SK-N-SH (cell line): ENCODE data around the gene SETX. TPM values are rescaled to one million over a fixed set of nuclear protein-coding genes. Genes with fewer than 3 reads are reported as not detected.
A peak's percentile ranks its signal among the peaks of the same experiment; 100 is the strongest.

Source experiments
- CTCF ChIA-PET: fragments of 300-600, 350-600 bp; formaldehyde crosslinking; extraction: SDS; loops from one replicate; lab custom pipeline; 2021; lab: Yijun Ruan, JAX
- POLR2A ChIA-PET: fragments of 350-600 bp; sonication (Branson Sonifier 250); formaldehyde crosslinking; extraction: SDS; loops from one replicate; lab custom pipeline; 2020; ENCODE audit warnings: antibody characterized with exemption, inconsistent platforms; lab: Yijun Ruan, JAX
- DNase-seq: peaks from one replicate; pipeline ENCODE4 v3.0.0; 2012
- H2AFZ ChIP-seq: fragments of 200-600 bp; sonication (generic); 2 replicates; pipeline ENCODE4 v1.8.1; 2016; ENCODE audit warnings: antibody characterized with exemption, mild to moderate bottlenecking, low read depth
- H3F3A ChIP-seq: fragments of 200-600 bp; sonication (generic); replicated peaks from 2 replicates; pipeline ENCODE3; 2016; ENCODE audit warnings: antibody characterized with exemption, mild to moderate bottlenecking; ENCODE audit not compliant: insufficient read depth
- H3K27ac ChIP-seq, 2 experiments: fragments of 200-500 bp in 1 of 2; fragments of 200-600 bp in 1 of 2; sonication (Bioruptor generic) in 1 of 2; sonication (generic), shearing (Covaris generic) in 1 of 2; 2 replicates each; pipeline versions ENCODE4 v1.5.1 to v1.6.1; 2014 to 2016; ENCODE audit warnings: low read depth in 2 of 2, inconsistent platforms in 1 of 2, low read length in 1 of 2, mild to moderate bottlenecking in 1 of 2, mixed read lengths in 1 of 2
- H3K27me3 ChIP-seq: fragments of 200-600 bp; sonication (generic), shearing (Covaris generic); 2 replicates; pipeline ENCODE4 v1.6.1; 2016; ENCODE audit warnings: mixed run types; ENCODE audit not compliant: insufficient read depth
- H3K36me3 ChIP-seq, 2 experiments: fragments of 200-500 bp in 1 of 2; fragments of 200-600 bp in 1 of 2; sonication (Bioruptor generic) in 1 of 2; sonication (generic) in 1 of 2; replicated peaks in 1 of 2; 2 replicates each; pipeline versions ENCODE3 to v1.5.1; 2014 to 2016; ENCODE audit warnings: low read length in 1 of 2, mild to moderate bottlenecking in 1 of 2; ENCODE audit not compliant: insufficient read depth in 2 of 2, control insufficient read depth in 1 of 2
- H3K4me1 ChIP-seq, 2 experiments: fragments of 200-500 bp in 1 of 2; fragments of 200-600 bp in 1 of 2; sonication (Bioruptor generic) in 1 of 2; sonication (generic), shearing (Covaris generic) in 1 of 2; 2 replicates each; pipeline versions ENCODE4 v1.5.1 to v1.6.1; 2014 to 2016; ENCODE audit warnings: low read depth in 1 of 2, low read length in 1 of 2, mixed run types in 1 of 2; ENCODE audit not compliant: insufficient read depth in 2 of 2, control insufficient read depth in 1 of 2
- H3K4me2 ChIP-seq: fragments of 200-600 bp; sonication (generic), shearing (Covaris generic); 2 replicates; pipeline ENCODE4 v1.6.1; 2017; ENCODE audit warnings: mixed run types
- H3K4me3 ChIP-seq, 2 experiments: fragments of 200-500 bp in 1 of 2; fragments of 200-600 bp in 1 of 2; sonication (Bioruptor generic) in 1 of 2; sonication (generic), shearing (Covaris generic) in 1 of 2; 2 replicates each; pipeline versions ENCODE4 v1.5.1 to v1.8.1; 2014 to 2016; ENCODE audit warnings: low read depth in 2 of 2, inconsistent platforms in 1 of 2, low read length in 1 of 2, mild to moderate bottlenecking in 1 of 2, mixed read lengths in 1 of 2, moderate library complexity in 1 of 2
- H3K79me2 ChIP-seq: fragments of 200-600 bp; sonication (generic); 2 replicates; pipeline ENCODE4 v1.8.1; 2017; ENCODE audit warnings: mild to moderate bottlenecking; ENCODE audit not compliant: insufficient read depth
- H3K9ac ChIP-seq: fragments of 200-600 bp; sonication (generic); 2 replicates; pipeline ENCODE4 v1.6.1; 2017; ENCODE audit warnings: mixed run types
- H3K9me2 ChIP-seq: fragments of 200-600 bp; sonication (generic); 2 replicates; pipeline ENCODE4 v1.6.1; 2017; ENCODE audit warnings: mixed run types
- H3K9me3 ChIP-seq: fragments of 200-600 bp; sonication (generic); 2 replicates; pipeline ENCODE4 v1.6.1; 2017; ENCODE audit warnings: mixed run types, mild to moderate bottlenecking, moderate library complexity
- H4K20me1 ChIP-seq: fragments of 200-600 bp; sonication (generic); 2 replicates; pipeline ENCODE4 v1.6.1; 2017; ENCODE audit warnings: mild to moderate bottlenecking, mixed run types; ENCODE audit not compliant: insufficient read depth
- CHD2 ChIP-seq: fragments of 150-350 bp; IDR thresholded peaks from 2 replicates; pipeline ENCODE4 v1.6.1; 2018; ENCODE audit warnings: low read length; ENCODE audit not compliant: partially characterized antibody
- JUND ChIP-seq: IDR thresholded peaks from 2 replicates; pipeline ENCODE4 v1.4.0; 2012
- MXI1 ChIP-seq: IDR thresholded peaks from 2 replicates; pipeline ENCODE4 v1.6.1; 2012; ENCODE audit warnings: mild to moderate bottlenecking, low read depth, low read length, improper control_type of control experiment
- NFIC ChIP-seq: IDR thresholded peaks from 2 replicates; pipeline ENCODE4 v1.4.0; 2012; ENCODE audit warnings: borderline replicate concordance
- POLR2AphosphoS5 ChIP-seq: IDR thresholded peaks from 2 replicates; pipeline ENCODE4 v1.6.1; 2012; ENCODE audit warnings: low read depth, low read length
- RAD21 ChIP-seq: IDR thresholded peaks from 2 replicates; pipeline ENCODE4 v1.6.1; 2012; ENCODE audit warnings: mild to moderate bottlenecking, low read length
- RCOR1 ChIP-seq: fragments of 150-350 bp; IDR thresholded peaks from 2 replicates; pipeline ENCODE4 v1.6.1; 2017; ENCODE audit warnings: antibody characterized with exemption, low read length
- TAF1 ChIP-seq: IDR thresholded peaks from 2 replicates; pipeline ENCODE4 v1.6.1; 2012; ENCODE audit warnings: low read depth, mild to moderate bottlenecking, low read length, moderate library complexity, borderline replicate concordance
- TEAD4 ChIP-seq: IDR thresholded peaks from 2 replicates; pipeline ENCODE4 v1.4.0; 2012; ENCODE audit warnings: mild to moderate bottlenecking, borderline replicate concordance; ENCODE audit not compliant: insufficient read depth
- WGBS: methylation state at CpG from one replicate; pipeline ENCODE4 v1.1.6; 2017; ENCODE audit warnings: low lambda C conversion rate; 5-methylcytosine and 5-hydroxymethylcytosine counted together
- polyA plus RNA-seq, 3 experiments: library from polyadenylated mRNA; depleted of rRNA; stranded (reverse); fragments of >200 nt; gene quantifications; 2 replicates each; pipeline ENCODE4 v1.2.3, GENCODE V29; 2012
- TF ChIP-seq, protein P1 (sequence below): IDR thresholded peaks from 2 replicates; pipeline ENCODE4 v1.6.1; 2012; ENCODE audit warnings: mild to moderate bottlenecking, low read depth, low read length, moderate library complexity
- TF ChIP-seq, protein P2 (sequence below): fragments of 200-600 bp; sonication (generic); IDR thresholded peaks from 2 replicates; pipeline ENCODE4 v1.6.1; 2017; ENCODE audit warnings: antibody characterized with exemption, mild to moderate bottlenecking, moderate library complexity
- TF ChIP-seq, protein P3 (sequence below): fragments of 150-350 bp; IDR thresholded peaks from 2 replicates; pipeline ENCODE4 v1.6.1; 2017; ENCODE audit warnings: antibody characterized with exemption, low read length, low read depth, borderline replicate concordance
- TF ChIP-seq, protein P4 (sequence below): IDR thresholded peaks from 2 replicates; pipeline ENCODE4 v1.4.0; 2012; ENCODE audit warnings: low read depth

Gene SETX
- polyA plus RNA-seq, 1 of the 3 experiments (the other 2 are of a cell fraction): 12.3 TPM

DNA sequence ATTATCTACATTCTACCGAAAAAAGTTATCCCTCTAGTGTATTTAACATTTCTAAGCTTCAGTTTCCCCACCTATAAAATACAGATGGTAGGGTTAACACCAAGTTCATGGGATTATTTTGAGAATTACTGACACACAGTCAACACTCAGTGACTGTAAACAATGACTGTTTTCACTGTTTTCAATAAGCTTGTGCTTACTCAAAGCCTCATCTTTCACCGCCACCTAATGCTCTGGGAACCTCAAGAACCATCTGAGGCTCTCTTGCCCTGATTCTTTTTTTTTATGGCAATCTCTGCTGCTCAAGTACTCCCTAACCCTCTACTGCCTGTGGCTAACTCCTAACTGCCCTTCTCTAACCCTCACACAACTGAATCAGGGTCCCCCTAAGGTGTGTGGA, 59.6 kb downstream of the SETX start:
- Histone ChIP-seq H3K9me3 (no peaks in the 10 kb centered on the region), H3K79me2 (peaks cover 19% of the 10 kb centered on the region; the same call in 1 of the 2 replicates), H3K9ac (no peak overlapping the region)
- TF ChIP-seq RAD21: no peak
- TF ChIP-seq, protein P1, sequence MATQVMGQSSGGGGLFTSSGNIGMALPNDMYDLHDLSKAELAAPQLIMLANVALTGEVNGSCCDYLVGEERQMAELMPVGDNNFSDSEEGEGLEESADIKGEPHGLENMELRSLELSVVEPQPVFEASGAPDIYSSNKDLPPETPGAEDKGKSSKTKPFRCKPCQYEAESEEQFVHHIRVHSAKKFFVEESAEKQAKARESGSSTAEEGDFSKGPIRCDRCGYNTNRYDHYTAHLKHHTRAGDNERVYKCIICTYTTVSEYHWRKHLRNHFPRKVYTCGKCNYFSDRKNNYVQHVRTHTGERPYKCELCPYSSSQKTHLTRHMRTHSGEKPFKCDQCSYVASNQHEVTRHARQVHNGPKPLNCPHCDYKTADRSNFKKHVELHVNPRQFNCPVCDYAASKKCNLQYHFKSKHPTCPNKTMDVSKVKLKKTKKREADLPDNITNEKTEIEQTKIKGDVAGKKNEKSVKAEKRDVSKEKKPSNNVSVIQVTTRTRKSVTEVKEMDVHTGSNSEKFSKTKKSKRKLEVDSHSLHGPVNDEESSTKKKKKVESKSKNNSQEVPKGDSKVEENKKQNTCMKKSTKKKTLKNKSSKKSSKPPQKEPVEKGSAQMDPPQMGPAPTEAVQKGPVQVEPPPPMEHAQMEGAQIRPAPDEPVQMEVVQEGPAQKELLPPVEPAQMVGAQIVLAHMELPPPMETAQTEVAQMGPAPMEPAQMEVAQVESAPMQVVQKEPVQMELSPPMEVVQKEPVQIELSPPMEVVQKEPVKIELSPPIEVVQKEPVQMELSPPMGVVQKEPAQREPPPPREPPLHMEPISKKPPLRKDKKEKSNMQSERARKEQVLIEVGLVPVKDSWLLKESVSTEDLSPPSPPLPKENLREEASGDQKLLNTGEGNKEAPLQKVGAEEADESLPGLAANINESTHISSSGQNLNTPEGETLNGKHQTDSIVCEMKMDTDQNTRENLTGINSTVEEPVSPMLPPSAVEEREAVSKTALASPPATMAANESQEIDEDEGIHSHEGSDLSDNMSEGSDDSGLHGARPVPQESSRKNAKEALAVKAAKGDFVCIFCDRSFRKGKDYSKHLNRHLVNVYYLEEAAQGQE: no peak
- TF ChIP-seq, all 33 proteins: peak for 0
- 96% methylated on average over 2 of the region's 2 CpGs for WGBS
- no peaks in the 10 kb centered on the region for H3K27me3 ChIP-seq
- H3K9me2 ChIP-seq: no peaks in the 10 kb centered on the region
- ChIA-PET POLR2A (no interaction called here), CTCF (interaction anchor here (0.9 to 3.3 kb wide), 3 partner anchors 26 to 60 kb away, joined by 3 to 14 read pairs (median 5); partner anchors contain the start of gene SETX)
- H2AFZ ChIP-seq: no peak overlapping the region
- H3K36me3 ChIP-seq: peaks cover 55 to 80% of the 10 kb centered on the region in 2 experiments
- no peak overlapping the region for H3K4me3 ChIP-seq
- H3K4me2 ChIP-seq: no peak overlapping the region
- H3K27ac ChIP-seq: no peak overlapping the region
- H4K20me1 ChIP-seq: peaks cover under 1% of the 10 kb centered on the region
- H3K4me1 ChIP-seq: peaks cover 0 to 4% of the 10 kb centered on the region in 2 experiments; a peak in 2 of 4 replicates
- H3F3A ChIP-seq: peaks cover under 1% of the 10 kb centered on the region
- no peak for DNase-seq

DNA sequence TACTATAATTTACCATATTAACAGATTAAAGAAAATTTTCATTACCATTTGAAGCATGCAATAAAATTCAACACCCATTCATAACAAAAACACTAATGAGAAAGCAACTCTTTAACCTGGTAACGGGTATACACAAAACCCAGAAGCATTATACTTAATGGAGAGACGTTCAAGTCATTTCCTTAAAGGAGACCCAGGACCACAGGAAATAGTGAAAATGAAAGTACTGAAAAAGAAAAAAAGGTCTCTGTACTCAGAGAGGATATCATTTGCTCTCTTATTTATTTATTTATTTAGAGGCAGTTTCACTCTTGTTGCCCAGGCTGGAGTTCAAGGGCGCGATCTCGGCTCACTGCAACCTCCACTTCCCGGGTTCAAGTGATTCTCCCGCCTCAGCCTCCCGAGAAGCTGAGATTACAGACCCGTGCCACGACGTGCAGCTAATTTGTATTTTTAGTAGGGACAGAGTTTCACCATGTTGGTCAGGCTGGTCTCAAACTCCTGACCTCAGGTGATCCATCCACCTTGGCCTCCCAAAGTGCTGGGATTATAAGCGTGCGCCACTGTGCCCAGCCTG, 61.6 kb downstream of the SETX start:
- CTCF ChIA-PET: interaction anchor here (1.5 kb wide), 1 partner anchor 25 kb away, joined by 4 read pairs; no protein-coding TSS in a partner anchor
- Histone ChIP-seq H3K4me2 (no peak overlapping the region), H3F3A (peaks cover 17% of the 10 kb centered on the region), H3K4me1 (0 out of 4 replicates have a peak, but pooled peaks cover 0 to 2% of the 10 kb centered on the region in 2 experiments), H4K20me1 (peaks cover 14% of the 10 kb centered on the region), H2AFZ (no peak overlapping the region), H3K36me3 (peaks cover 46 to 66% of the 10 kb centered on the region in 2 experiments), H3K9ac (no peak overlapping the region), H3K27me3 (no peaks in the 10 kb centered on the region), H3K9me3 (no peaks in the 10 kb centered on the region), H3K4me3 (no peak overlapping the region), H3K27ac (no peak overlapping the region), H3K9me2 (no peaks in the 10 kb centered on the region), H3K79me2 (peaks cover 9% of the 10 kb centered on the region; the same call in 1 of the 2 replicates)
- no peak for DNase-seq
- POLR2A ChIA-PET: no interaction called here
- no peak for TF ChIP-seq MXI1
- TF ChIP-seq POLR2AphosphoS5: no peak
- WGBS: 96% methylated on average over 13 of the region's 13 CpGs

DNA sequence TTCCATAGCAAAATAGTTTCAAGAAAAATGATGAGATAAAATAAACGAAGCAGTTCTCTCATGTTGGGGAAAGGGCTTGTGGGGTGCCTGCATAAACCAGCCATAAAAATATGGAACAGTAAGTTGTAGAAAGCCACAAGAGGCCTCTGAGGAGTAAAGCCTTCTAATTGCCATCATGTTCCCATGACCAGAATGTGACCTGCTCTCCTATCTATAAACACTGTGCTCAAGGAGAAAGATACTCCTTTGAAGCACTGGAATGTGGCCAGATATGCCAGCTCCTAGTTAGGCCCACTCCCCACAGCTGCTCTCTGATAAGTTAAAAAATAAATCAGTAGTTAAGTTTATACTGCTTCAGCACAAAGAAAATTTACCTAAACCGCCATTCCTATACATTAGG, 65.8 kb downstream of the SETX start:
- Histone ChIP-seq H3K4me1 (0 out of 4 replicates have a peak, but pooled peaks cover 0 to 2% of the 10 kb centered on the region in 2 experiments), H2AFZ (no peak overlapping the region), H3K27ac (peak overlapping the region in 1 of 2 experiments; percentile 60; a peak in 2 of 4 replicates), H3K27me3 (no peaks in the 10 kb centered on the region), H3F3A (peaks cover 22% of the 10 kb centered on the region), H3K9me3 (no peaks in the 10 kb centered on the region), H3K4me2 (0 out of 2 replicates have a peak overlapping the region, but pooled peaks have one; percentile 12), H3K79me2 (peaks cover 11% of the 10 kb centered on the region; the same call in 1 of the 2 replicates), H3K36me3 (peaks cover 34 to 58% of the 10 kb centered on the region in 2 experiments), H3K9me2 (no peaks in the 10 kb centered on the region), H3K4me3 (no peak overlapping the region), H3K9ac (no peak overlapping the region), H4K20me1 (peaks cover 21% of the 10 kb centered on the region)
- CTCF ChIA-PET: interaction anchor here (1.0 kb wide), 1 partner anchor 15 kb away, joined by 5 read pairs; no protein-coding TSS in a partner anchor
- no peak for DNase-seq
- 90% methylated on average over 2 of the region's 2 CpGs for WGBS
- POLR2A ChIA-PET: no interaction called here
- TF ChIP-seq RCOR1: no peak
- no peak for TF ChIP-seq TEAD4
- TF ChIP-seq, protein P2, sequence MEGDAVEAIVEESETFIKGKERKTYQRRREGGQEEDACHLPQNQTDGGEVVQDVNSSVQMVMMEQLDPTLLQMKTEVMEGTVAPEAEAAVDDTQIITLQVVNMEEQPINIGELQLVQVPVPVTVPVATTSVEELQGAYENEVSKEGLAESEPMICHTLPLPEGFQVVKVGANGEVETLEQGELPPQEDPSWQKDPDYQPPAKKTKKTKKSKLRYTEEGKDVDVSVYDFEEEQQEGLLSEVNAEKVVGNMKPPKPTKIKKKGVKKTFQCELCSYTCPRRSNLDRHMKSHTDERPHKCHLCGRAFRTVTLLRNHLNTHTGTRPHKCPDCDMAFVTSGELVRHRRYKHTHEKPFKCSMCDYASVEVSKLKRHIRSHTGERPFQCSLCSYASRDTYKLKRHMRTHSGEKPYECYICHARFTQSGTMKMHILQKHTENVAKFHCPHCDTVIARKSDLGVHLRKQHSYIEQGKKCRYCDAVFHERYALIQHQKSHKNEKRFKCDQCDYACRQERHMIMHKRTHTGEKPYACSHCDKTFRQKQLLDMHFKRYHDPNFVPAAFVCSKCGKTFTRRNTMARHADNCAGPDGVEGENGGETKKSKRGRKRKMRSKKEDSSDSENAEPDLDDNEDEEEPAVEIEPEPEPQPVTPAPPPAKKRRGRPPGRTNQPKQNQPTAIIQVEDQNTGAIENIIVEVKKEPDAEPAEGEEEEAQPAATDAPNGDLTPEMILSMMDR: no peak
- TF ChIP-seq NFIC: no peak
- TF ChIP-seq, protein P3, sequence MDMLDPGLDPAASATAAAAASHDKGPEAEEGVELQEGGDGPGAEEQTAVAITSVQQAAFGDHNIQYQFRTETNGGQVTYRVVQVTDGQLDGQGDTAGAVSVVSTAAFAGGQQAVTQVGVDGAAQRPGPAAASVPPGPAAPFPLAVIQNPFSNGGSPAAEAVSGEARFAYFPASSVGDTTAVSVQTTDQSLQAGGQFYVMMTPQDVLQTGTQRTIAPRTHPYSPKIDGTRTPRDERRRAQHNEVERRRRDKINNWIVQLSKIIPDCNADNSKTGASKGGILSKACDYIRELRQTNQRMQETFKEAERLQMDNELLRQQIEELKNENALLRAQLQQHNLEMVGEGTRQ: no peak
- TF ChIP-seq JUND: no peak
- no peak for TF ChIP-seq POLR2AphosphoS5
- TF ChIP-seq CHD2: no peak
- no peak for TF ChIP-seq TAF1
- TF ChIP-seq, protein P4, sequence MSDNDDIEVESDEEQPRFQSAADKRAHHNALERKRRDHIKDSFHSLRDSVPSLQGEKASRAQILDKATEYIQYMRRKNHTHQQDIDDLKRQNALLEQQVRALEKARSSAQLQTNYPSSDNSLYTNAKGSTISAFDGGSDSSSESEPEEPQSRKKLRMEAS: no peak
